ENCODE results near the gene RASSF3.

GRCh38 chr12:64667793-64668192 lies 57.5 kb downstream of the RASSF3 start:
- no peak for TF ChIP-seq POLR2AphosphoS5 (IDR thresholded peaks at IDR 0.05; ENCODE audit: low read depth)
- no peak for TF ChIP-seq CTCF (IDR thresholded peaks at IDR 0.05; ENCODE audit: insufficient read depth, low read length)
- no peak for TF ChIP-seq GABPA (IDR thresholded peaks at IDR 0.05; ENCODE audit: low read depth)
- TF ChIP-seq REST (IDR thresholded peaks at IDR 0.05; ENCODE audit: insufficient replicate concordance, low read depth) = no peak

Data from HL-60 (cell line).